ENCODE results near the gene TBC1D4.

TBC1D4 gene

DNA sequence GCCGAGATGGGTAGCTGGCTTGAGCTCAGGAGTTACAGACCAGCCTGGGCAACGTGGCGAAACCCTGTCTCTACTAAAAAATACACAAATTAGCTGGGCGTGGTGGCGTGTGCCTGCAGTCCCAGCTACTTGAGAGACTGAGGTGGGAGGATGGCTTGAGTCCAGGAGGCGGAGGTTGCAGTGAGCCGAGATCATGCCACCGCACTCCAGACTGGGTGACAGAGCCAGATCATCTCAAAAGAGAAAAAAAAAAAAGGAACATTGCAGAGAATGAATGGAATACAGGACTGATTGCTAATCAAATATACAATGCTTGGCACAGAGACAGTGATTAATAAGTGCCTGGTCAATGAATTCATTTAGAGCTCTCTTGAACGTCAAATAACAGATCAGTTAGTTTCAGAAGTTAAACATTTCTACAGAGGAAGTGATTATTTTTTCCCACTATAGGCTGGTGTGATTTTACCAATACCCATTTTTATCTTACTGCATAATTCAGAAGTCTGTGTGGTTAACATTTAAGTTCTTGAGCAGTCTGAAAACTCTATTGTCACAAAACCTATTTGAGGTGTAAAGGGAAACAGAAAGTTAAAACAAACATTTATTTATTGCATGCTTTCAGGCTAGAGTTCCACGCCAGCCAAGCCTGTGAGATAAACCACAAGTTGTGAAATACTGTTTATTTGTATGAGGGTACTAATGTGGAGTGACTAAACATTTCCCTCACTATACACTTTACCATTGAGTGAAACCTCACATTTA is 7.7 kb upstream of the TBC1D4 start:
- DNase-seq (ENCODE audit: low read depth in 2 of 2), result no peak

DNA sequence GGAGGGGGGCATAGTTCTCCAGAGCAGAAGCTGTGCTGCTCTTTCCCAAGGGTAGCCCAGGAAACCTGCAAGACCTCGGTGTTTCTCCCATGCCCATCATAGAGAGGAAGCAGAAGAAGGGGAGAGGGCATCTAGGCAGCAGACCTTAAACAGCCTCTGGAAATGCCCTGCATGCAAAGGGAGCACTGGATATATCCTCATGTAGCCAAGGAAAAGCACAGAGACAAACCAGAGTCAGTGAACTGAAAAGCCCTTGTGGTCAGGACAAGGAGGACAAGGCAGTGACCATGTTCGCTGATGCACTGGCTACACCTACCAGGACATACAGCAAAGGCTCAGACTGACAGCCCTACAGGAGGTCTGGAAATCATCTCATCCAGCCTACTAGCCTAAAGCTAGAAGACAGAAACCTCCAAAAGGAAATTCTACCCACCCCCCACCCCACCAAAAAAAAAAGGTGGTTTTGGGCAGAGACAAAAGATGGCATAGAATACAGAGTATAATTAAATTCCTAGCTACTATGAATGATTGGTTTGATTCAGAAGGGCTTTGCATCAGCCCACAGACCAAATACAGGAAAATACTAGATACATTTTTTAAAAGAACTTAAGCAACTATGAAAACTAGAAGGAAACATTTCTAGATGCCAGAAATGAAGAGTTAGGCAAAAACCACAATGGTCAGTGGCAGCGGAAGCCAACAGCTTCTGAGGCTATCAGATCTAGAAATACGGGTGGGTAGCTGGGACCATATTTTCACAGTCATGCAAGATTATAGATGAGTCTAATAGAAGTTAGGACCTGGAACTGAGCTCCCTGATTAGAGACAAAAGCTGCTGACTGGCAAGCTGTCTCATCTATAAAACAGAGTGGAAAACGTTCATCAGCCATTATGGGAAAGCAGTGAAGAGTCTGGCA is 4.4 kb upstream of the TBC1D4 start:
- DNase-seq (ENCODE audit: low read depth in 2 of 2), result no peak

DNA sequence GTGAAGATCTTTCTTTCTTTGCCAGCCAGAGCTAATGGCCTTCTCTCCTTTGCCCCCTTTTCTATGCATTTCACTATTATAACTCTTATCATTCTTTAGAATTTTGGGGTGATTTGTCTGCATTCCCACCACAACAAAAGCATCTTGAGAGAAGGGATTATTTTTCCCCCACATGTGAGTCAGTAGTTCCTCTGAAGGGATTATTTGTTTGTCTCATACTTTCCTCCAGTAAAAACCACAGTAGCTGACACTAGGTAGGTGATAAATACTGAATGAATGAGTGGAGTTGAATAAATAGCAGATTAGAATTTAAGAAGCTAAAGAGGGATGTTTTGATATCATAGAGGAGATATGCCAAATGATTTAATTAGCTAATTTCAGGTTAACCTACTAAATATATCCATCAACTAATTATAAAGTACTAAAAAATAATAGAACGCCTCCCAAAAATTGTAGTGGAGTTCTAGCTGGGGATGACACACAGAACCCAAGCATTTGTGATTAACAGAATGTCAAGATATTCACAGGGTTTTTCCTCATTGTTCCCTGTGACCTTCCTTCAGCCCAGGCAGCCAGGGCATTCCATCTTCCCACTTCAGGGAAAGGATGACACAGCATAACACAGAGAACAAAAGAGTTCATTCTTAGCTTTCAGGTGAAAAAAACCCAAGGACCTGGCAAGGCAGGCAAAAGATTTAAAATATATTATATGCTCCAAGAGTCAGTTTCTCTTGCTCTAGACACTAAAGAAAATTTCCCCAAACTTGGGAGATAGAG is 3.5 kb upstream of the TBC1D4 start:
- DNase-seq (ENCODE audit: low read depth in 2 of 2), result no peak

DNA sequence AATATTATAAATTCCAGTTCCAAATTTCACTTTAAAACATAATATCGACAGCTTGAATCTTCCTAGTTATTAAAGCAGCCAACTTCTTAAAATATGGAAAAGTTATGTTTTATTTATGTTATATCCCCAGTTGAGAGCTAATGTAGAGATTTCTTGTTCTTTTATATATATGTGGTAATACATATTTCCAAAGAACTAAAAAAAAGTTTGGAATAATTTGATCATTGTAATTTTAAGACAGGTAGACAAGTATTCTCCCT is 781 bp upstream of the TBC1D4 start:
- DNase-seq (ENCODE audit: low read depth in 2 of 2), result no peak

DNA sequence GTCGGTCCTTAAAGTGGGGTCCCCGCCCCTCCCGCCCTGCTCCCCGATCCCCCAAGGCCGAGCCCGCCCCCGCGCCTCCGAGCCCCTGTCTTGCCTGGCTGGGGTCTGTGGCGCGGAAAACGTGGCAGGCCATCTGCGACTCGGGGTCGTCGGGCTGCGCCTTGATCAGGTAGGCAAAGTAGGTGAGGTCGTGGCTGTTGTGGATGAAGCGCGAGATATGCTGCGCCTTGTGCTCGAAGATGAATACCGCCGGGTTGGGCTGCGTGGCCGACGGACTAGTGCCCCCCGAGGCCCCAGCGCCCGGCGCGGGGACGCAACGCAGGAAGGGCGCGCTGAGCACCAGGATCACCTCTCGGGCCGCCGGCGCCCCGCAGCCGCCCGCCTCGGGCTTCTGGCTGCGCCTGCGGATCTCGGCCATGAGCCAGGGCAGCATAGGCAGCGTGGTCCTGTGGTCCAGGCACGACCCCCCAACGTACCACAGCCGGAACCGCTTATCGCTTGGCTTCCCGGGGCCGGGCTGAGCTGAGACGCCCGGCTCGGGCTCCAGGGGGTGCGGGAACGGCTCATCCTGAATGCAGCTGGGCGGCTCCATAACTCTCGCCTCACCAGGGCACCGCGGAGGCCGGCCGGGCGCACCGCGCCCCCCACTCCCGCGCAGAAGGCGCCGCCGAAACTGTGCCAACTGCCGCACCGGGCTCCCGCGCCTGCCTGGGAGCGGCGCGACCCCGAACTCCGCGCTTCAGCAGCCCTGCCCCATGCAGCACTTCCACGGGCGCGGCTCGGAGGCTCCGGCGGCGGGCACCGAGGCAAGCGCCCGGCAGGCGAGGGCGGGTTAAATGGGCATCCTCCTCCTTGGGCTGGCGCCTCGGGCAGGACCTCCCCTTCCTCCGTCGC is 546 bp downstream of the TBC1D4 start:
- DNase-seq (ENCODE audit: low read depth in 2 of 2), result no peak

DNA sequence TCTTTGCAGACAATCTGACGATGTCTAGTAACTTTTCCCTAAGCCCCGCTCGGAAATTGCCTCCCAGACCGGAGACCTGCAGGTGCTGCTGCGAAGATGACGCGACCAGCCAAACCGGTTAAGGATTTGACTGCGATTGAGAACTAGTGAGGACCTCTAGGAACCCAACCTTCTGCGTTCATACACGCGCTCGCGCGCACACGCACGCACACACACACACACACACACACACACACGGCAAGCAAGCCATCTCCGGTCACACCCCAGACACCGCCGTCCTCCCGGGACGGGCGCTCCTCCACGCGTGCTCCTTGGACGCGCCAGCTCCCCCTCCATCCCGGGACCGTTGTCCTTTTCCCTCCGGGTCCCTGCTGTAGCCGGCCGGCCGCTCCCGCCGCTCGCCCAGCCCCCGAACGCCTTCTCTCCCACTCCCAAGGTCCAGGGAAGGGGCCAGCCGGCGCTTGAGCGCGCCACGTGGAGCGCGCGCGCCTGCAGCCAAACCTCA is 1.2 kb downstream of the TBC1D4 start:
- no peak for DNase-seq (ENCODE audit: low read depth in 2 of 2)

DNA sequence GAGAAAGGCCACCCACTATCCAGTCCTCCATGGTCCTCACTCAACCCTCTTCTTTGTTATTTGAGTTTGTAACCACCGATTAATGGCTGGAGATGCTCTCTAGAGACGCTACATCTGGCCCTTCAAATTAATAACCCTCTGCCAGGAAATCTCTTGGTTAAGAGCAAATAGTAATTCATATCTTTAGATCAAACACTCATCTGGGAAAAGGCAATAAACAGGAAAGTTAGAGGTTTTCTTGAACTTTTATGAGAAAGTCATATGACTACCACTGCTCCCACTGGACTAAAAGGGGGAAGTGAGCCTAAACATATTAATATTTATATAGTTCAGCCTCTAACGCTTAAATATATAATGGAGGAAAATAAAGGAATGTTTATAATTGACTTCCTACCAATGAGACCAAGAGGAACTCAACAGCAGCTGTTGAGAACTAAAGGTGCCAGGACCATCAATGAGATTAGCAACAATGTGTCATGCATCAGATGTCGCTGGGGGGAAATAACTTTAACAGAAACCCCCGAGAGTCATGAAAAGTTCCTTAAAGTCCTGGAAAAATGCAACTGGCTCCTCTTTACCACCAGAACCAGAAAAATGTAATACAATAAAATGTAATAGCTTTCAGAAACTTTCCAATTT is 2.7 kb downstream of the TBC1D4 start:
- no peak for DNase-seq (ENCODE audit: low read depth in 2 of 2)

DNA sequence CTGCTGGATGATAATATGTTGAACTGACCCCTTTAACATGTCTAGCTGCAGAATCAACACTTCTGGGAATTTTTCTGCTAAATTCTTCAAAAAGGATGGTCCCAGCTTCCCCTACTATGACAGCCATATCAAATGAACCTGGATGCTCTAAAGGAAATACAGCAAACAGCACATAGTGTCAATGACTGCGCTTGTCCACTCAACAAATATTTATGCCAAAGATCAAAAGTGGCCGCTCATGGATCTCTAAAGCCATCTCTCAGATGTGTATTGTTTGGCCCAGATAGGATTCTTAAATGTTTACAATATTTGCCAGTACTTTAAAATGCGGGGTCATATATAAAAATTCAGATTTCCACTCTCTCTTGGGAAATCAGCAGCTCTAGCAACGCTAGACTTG is 3.3 kb downstream of the TBC1D4 start:
- DNase-seq (ENCODE audit: low read depth in 2 of 2), result no peak

DNA sequence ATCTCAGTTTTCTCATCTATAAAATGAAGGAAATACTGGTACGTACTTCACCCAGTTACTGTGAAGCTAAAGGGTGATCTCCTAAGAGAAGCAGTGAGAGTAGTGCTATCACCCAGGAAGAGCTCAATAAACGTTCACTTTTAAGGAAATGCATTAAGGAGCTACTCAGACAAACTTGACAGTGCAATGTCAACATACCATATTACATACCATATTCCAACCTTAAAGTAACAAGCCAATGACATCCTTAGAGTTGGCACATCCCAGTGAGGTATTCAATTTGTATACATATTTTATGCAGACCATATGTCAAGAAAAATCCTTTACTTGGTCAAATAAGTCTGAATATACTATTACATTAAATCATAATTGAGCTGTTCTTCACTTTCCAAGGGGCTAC is 7.0 kb downstream of the TBC1D4 start:
- no peak for DNase-seq (ENCODE audit: low read depth in 2 of 2)

DNA sequence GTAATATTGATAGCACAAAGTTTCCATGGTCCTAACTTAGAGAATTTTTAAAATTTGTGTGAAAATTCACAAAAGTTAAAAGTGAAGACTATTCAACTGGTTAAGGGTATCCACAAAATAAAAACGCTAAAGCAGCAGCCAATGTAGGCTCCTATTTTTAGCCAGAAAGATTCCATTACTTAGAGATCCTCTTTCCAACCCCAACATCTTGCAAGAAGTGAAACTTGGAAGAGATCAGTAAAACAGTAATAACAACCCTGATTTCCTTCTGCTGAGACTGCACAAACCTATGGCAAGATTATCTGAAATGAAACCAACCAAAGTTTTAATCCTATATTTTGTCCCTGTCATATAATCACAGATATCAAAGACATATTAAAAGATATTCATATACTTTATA is 8.5 kb downstream of the TBC1D4 start:
- no peak for DNase-seq (ENCODE audit: low read depth in 2 of 2)

DNA sequence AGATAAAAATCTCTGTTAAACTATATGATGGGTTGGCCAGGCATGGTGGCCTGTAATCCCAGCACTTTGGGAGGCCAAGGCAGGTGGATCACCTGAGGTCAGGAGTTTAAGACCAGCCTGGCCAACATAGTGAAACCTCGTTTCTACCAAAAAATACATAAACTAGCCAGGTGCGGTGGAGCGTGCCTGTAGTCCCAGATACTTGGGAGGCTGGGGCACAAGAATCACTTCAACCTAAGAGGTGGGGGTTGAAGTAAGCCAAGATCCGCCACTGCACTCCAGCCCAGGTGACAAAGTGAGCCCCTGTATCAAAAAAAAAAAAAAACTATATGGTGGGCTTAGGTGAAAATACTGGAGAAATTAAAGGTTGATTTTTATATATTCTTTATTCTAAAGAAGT is 11.3 kb downstream of the TBC1D4 start:
- DNase-seq (ENCODE audit: low read depth in 2 of 2), result no peak

DNA sequence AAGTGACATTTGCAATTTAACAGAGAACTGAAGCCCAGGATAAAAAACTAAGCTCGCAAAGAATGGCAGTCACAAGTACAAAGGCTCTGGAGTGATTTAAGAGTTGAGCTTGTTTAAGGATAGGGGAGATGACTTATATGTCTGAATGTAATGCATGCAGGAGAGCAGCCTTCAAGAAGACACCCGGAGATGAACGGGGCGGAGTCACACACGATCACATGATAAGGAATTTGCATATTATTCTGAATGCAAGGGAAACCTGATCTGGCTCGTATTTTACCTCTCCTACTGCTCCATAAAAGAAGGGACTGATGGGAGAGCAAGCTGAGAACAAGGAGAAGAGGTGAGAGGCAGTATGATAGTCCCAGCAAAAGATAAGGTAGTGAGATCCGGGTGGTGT is 12.9 kb downstream of the TBC1D4 start:
- no peak for DNase-seq (ENCODE audit: low read depth in 2 of 2)

DNA sequence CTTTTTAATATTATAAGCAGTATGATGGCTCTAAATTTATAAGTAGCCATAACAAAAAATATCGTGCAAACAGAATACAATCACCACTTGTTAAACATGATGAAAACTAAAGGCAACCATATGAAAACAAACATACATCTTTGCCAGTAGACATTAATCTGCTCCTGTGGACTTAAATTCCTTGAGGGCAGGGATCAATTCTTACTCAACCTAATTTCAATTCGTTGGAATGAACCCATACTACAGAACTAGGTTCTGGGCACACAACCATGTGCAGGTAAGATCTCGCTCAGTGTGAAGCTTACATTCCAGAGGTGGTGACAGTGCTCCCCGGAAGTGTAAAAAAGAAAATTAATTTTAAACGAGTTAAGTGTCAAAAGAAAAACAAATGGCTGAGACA is 13.4 kb downstream of the TBC1D4 start:
- no peak for DNase-seq (ENCODE audit: low read depth in 2 of 2)

DNA sequence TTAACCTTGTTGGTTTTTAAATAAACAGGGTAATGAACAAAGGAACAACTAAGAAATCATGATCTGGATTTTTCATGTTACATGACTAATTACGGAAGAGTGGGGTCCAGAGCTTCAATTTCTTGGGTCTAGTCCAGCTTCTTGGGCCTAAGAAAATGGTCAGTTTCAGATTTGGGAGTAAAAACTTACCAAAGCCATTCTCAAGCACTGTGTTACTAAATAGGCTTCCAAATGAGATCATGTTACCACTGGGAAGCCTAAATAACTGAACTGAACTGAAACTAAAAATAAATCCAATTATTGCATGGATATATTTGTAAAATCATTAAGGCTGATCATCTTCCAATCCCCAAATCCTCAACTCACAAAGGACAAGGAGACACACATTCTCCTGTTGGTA is 13.9 kb downstream of the TBC1D4 start:
- no peak for DNase-seq (ENCODE audit: low read depth in 2 of 2)

DNA sequence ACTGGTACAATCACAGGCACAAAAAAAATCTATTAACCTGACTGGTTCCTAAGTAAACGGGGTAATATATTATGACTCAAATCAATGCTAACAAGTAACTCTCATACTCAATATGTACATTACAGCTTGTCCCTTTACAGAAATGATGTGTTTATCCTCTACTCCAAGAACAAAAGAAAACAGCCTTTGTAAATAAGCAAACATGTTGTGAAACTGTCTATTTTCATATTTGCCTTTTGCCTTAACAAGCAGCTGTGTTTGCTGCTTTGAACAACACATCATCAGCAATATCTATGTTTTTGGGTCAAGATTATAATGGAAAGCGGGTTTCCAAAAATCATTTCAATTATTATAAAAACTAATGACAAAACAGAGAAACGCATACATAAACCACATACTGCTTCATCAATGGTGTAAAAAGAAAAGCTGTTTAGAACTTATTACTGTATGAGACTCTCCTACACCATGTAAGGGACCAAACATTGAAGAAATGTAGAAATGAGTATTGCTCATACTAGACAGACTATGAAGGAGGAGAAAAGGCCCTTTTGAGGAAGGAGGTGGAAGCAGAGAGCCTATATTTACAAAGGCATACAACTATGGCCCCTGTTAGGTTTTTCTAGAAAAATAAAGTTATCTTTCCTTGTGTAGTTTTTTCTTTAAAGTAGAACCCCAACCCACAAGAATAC is 14.8 kb downstream of the TBC1D4 start:
- DNase-seq (ENCODE audit: low read depth in 2 of 2), result no peak

DNA sequence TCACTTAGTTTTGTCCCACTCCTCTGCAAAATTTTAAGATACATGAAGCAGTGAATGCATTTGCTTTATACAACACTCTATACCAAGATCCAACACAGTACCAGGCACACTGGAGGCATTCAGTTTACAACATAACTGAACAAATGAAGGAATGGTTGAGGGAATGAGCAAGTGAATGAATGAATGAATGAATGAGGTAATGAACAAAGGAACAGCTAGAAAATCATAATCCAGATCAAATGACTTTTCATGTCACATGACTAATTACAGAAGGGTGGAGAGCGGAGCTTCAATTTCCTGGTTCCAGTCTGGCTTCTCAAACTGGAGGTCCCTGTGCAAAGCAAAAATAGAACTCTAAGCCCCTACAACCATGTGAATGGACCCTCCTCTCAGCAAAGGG is 16.7 kb downstream of the TBC1D4 start:
- no peak for DNase-seq (ENCODE audit: low read depth in 2 of 2)

DNA sequence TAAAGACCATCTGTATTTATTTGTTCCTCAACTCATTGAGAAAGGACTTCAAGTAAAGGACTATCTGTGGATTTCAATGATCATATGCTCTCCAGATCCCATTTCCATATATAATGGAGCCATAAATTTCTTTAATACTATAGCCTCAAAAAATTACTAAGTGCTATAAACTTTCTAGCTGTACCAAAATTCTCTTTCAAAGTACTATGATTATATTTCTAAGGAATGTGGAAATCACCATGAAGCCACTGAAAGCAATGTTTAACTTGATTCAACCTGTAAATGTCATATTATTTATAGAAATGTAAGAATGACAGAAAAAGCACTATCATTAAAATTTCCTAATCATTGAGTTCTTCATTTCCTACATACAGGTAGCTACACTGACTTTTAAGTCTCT is 20.7 kb downstream of the TBC1D4 start:
- no peak for DNase-seq (ENCODE audit: low read depth in 2 of 2)

DNA sequence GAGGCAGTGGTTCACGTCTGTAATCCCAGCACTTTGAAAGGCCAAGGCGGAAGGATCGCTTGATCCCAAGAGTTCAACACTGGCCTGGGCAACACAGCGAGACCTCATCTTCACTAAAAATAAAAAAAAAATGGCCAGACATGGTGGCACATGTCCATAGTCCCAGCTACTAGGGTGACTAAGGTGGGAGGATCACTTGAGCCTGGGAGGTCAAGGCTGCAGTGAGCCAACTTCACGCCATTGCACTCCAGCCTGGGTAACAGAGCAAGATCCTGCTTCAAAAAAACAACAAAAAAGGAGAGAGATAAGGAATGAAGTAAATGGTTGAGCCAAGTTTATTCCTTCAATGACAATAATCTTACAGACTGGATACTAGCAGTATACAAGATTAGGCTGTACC is 21.3 kb downstream of the TBC1D4 start:
- DNase-seq (ENCODE audit: low read depth in 2 of 2), result no peak

DNA sequence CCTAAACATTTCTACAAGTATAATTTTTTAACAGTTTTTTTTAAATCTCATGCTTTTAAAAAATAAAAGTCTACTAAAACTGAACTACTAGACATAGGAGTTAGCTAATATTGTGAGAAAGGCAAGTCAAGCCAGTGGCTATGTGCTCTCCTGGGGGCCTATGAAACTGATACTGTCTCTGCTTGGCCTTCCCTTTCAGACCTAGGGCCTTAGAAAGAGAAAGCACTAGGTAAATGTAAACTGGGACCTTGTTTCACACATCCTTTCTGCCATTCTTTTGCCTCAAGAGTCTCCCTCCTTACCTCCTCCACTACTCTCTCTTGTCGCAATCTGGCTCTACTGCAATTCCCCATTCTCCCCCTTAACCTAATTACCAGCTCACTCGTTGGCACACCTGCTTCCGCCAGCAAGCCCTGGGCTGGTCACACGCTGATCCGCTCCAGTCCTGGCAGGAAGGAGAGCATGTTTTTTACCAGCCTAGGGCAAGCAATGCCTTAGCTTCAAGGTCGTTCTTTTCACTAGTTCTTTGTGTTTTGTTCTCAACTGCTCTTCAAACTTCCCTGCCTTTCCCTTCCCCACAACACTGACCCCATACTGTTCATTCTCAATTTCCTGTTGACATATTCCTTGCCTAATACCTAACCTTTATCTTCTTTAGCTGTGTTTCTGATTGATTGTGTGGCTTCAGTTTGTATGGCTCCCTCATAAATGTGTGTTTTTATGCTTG is 23.1 kb downstream of the TBC1D4 start:
- DNase-seq (ENCODE audit: low read depth in 2 of 2), result no peak

DNA sequence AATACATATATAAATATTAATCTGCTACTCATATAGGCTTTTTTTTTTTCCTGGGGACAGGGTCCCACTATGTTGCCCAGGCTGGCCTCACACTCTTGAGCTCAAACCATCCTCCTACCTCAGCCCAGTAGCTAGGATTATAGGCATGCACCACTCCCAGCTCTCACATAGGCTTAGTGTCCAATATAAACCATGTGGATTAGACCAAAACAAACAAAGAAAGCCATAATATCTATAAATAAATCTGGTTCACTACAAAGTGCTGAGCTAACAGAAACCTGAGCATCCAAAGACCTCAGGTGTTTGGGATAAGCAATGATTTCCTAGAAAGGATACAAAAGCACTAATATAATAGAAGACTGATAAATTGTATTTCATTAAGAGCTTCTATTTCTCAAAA is 26.0 kb downstream of the TBC1D4 start:
- no peak for DNase-seq (ENCODE audit: low read depth in 2 of 2)

Measured in stimulated activated CD8-positive, alpha-beta memory T cell treated with anti-CD3 and anti-CD28 coated beads, Interleukin-15, amount 100 ng/mL, for 4 hours (primary cell).